Umbilical cord (tissue), 2 donors: ENCODE results near the gene TMEM266. TPM values are rescaled to one million over a fixed set of nuclear protein-coding genes. Genes with fewer than 3 reads are reported as not detected.

Source experiments
- DNase-seq: peaks from one replicate; pipeline ENCODE4 v3.0.0-alpha.2; 2015; ENCODE audit warnings: low spot score
- total RNA-seq: library from RNA; depleted of rRNA; stranded (reverse); fragments of >200 nt; gene quantifications from one replicate; pipeline ENCODE4 v1.2.3, GENCODE V29; 2014; ENCODE audit warnings: low replicate concordance; ENCODE audit not compliant: insufficient read depth

Gene TMEM266
- total RNA-seq, 1 donor from 2014 or later = 1.4 TPM

DNA sequence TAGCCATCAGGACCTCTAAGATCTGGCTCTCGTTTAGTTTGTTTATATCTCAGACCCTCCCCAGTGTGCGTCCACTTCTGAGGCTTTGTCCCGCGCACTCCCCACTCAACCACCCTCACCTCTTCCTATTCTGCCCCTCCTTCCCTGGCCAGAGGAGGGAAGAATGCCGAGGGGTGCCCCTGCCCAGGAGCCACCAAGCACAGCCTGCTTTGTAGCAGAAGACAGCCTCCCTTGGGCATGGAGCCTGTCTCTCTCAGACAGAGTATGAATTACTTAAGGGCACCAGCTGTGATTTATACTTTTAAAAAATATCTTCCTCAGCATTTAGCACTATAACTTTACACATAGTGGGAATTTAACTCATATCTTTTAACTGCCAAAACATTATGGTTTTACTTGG lies 6.0 kb downstream of the TMEM266 start:
- no peak for DNase-seq

DNA sequence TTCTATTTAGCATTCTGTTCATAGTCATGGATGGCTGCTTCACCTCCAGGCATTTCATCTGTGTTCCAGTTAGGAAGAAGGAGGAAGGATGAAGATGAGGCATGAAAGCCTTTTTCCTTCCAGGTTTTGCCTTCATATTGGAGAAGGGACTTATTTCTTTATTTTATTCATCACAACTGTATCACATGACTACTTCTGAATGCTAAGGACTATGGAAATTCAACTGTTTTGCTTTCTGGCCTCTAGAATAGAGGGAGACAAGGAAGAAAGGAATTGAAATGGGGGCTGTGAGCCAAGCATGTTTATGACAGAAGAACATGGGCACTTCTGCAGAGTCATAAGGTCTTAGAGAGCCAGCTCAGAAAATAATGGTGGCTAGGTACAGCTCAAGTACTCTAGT lies 10.4 kb downstream of the TMEM266 start:
- DNase-seq = no peak

DNA sequence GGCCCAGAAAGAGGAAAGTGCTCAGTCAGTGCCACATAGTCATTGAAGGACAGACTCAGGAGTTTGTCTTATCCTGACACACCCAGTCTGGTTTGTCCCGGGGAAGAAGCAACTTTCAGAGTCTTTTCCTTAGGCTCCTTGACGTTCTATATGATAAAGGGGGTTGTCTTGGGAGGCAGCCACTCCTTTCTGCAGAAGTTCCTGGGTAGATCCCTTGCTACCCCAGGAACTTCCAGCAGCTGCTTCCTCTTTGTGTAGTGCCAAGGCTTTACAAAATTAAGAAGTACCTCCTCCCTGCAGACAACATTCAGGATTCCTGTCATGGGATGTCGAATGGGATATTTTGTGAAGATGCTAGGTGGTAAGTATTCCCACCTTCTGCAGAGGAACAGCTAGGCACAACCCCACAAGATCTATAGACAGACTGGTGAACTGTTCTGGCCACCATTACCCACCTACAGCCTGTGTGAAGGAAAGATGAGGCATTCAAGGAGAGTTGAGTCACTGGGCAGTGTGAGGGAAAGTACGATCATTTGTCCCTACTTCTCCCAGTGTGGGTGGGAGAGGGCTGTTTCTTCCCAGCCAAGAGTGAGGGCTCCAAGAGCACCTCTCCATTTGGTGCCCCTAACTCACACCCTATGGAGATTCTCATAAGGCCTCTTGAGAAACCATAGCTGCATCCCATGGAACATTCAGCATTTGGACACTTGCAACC lies 11.3 kb downstream of the TMEM266 start:
- DNase-seq = no peak

DNA sequence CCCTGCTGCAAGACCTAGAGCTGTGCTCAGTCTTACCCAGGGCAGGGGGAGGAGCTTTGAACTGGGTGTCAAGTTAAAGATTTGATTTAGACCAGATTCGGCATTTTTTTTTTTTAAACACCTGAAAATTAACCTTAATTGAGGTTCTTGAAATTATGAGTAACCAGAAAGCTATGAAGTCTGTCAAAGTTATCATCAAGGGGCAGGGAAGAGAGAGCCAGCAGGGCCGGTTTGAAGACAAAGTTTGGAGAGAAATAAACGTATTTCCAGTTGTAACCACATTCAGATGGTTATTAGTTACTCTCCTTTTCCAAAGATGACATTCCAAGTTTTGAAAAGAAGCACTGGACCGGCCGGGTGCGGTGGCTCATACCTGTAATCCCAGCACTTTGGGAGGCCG lies 12.0 kb downstream of the TMEM266 start:
- DNase-seq = peak; percentile 66

DNA sequence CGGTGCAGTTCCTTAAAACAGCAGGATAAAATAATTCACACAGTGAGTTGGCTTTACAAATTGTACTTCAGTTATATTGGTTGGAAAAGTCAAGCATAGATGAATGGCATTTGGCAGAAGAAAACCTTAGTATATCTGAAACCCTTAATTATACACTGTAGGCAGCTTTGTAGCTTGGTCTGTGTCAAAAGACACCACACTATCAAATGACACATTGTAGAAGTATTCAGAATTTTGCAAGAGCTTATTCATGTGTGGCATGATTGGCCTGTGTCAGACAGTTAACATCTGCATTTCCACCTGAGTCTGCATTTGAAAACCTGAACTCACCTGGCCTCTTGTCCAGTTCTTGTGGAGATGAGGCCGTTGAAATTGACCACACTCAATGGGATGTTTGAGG lies 13.8 kb downstream of the TMEM266 start:
- no peak for DNase-seq

DNA sequence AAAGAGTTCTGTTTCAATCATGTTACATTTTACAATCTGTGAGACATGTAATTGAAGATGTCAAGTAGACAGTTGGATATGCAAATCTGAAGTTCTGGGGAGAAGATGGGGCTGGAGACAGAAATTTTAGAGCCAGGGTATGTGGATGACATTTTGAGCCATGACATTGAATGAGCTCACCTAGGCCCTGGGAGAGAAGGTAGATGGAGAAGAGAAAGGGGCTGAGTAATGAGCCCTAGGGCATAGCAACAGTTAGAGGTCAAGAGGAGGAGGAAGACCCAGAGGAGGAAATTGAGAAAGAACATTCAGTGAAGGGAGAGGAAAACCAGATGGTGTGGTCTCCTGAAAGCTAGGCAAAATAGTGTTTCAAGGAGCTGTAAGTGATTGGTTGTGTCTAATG lies 15.3 kb downstream of the TMEM266 start:
- no peak for DNase-seq

DNA sequence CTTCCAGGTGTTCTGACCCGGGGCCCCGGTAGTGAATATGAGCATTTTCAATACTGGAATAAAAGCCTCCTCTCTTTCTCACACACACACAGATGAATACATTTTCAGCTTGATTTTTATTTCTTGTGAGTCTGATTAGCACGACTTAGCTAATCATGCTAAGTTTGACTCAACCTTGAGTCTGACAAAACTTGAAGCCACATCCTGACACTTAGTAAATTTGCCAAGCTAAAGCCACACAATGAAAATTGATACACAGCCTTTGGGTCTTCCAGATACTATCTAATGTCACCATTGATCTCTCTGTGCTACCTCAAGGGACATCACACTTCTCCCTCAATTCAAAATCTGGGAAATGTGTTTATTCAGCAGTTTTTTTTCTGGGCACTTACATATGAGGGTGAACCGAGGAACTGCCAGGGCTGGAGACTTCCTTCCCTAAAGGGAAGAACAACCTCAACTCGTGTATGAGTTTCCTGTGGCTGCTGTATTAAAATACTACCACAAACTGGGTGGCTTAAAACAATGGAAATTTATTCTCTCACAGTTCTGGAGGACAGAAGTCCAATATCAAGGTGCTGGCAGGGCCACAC lies 18.6 kb downstream of the TMEM266 start:
- no peak for DNase-seq

DNA sequence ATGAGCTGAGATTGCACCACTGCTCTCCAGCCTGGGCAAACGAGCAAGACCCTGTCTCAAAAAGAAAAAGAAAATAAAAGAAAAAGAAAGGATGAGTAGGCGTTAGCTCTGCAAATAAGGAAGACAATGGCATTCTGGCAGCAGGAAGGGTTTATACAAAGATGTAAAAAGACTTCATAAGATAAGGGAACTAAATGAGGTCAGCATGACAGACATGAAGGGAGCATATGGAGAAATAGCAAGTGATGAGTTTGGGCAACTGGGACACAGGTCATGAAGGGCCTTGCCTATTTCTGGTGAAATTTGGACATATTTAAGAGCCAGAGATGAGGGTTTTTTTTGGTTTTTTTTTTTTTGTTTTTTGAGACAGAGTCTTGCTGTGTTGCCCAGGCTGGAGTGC lies 24.5 kb downstream of the TMEM266 start:
- DNase-seq = no peak

DNA sequence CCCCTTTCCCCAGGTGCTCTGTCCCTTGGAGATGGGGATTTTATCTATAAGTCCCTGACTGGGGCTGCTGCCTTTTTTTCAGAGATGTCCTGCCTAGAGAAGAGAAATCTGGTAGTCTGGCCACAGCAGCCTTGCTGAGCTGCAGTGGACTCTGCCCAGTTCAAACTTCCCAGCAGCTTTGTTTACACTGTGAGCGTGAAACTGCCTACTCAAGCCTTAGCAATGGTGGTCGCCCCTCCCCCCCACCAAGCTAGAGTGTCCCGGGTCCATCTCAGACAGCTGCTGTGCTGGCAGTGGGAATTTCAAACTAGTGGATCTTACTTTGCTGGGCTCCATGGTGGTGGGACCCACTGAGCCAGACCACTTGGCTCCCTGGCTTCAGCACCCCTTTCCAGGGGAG lies 38.9 kb downstream of the TMEM266 start:
- no peak for DNase-seq

DNA sequence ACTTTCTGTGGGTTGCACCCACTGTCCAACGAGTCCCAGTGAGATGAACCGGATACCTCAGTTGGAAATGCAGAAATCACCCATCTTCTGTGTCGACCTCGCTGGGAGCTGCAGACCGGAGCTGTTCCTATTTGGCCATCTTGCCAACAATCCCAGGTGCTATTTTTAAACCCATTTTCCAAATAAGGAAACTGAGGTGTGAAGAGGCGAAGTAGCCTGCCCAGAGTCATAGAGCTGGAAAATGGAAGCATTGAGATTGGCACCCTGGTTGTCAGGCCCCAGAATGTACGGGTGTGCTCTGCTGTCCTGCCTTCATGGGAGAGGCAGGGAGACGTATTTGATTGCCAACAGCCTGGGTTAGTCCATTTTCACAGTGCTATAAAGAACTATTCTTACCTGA lies 39.6 kb downstream of the TMEM266 start:
- DNase-seq = no peak

DNA sequence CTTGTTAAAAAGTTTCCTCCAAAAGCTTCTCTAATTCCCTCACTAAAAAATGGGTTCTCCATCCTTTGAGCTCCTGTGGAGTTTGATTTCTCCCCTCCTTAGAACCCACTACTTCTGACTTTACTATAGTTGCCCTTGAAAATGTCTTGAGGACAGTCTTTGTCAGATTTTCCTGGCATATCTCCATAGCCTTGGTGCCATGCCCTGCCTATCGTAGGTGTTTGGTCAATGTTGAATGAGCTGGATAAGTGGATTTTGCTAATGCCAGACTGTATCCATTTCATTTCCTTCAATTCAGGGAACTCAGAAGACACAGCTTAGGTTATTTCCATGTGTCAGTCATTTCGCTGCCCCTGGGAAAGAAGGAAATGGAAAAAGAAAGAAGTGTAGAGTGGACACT lies 40.6 kb downstream of the TMEM266 start:
- DNase-seq = no peak

DNA sequence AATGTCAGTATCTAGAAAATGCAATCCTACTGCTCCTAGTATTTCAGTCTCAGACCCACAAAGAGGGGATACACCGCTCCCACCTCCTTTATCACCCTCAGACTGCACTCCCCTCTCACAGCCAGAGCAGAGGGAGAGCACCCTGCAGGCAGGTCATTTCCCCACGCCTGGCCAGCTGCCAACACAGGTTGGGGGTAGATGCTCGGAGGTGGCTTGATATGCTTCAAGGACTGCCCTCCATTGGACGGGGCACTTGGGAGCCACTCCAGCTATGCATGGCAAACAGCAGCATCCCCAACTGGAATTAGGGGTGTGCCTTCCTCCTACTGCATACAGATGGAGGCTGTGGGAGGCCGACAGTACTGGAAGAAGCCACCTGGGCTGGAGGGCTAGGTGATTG lies 41.9 kb downstream of the TMEM266 start:
- no peak for DNase-seq

DNA sequence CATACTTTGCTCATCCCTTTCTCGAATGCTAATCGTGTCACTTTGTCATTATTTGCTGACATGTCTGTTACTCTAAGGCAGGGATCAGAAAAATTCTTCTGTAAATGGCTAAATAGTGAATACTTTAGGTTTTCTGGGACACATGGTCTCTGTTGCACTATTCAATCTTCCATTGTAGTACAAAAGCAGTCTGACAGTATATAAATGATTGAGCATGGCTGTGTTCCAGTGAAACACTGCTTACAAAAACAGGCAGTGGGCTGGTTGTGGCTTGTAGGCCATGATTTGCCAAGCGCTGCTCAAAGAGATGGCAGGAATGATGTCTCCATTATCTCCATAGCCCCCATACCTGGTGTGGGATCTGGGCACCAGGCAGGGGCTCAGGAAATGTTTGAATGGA lies 45.6 kb downstream of the TMEM266 start:
- DNase-seq = no peak

DNA sequence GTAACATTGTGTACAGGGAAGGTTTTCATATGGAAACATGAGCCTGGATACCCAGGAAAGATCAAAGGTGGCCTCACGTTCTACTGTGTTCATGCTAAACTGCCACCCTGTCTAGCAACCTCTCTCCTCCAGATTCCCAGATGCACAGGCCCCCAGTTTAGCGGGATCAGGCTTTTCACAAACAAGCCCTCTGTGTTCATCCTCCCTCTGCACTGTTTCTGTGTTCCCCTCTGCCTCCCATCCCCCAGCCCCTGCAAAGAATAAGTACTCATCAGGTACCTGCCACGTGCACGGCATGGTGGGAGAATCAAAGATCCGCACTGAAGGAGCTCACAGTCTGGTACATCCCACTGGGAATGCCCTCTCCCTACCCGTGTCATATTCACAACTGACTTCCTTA lies 46.1 kb downstream of the TMEM266 start:
- no peak for DNase-seq

DNA sequence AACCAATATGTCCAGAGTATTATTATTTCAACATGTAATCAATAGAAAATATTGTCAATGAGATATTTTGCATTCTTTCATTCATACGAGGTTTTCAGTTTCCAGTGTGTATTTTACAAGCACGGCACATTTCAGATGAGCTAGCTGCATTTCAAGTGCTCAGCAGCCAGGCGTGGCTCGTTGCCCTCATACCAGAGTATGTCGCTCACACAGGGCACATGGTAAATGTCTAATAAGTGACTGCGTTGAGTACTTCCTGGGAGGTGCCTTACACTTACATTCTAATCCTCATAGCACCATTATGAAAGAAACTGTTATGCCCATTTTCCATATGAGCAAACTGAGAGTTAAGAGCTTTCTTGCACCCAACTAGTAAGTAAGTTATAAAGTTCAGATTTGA lies 47.4 kb downstream of the TMEM266 start:
- no peak for DNase-seq

DNA sequence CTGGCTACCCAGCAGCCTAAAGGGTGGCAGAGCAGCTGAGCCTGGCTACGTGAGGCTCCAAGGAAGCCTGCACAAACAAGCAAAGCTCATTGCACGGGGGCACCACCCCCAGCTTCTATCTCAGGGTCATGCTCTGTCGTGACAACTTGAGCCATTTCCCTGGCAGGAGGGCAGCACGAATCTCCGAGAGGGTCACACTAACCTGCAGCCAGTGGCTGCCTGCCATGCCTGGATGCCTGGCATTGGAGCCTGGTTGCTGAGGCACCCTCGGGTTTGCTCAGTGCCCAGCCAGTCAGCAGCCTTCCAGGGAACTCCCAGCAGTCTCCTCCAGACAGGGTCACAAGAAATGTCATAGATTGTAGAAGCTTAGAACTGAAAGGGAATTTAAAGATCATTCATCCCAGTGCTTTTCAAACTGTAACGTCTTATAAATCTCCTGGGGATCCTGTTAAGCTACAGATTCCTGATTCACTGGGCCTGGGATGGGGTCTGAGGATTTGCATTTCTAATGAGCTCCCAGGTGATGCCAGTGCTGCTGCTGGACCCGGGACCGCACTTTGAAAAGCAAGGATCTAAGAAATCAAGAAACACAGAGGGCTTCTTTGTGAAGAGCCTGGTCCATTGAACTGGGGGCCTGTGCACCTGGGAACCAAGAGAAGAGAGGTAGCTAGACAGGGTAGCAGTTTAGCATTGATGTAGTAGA lies 48.4 kb downstream of the TMEM266 start:
- no peak for DNase-seq

DNA sequence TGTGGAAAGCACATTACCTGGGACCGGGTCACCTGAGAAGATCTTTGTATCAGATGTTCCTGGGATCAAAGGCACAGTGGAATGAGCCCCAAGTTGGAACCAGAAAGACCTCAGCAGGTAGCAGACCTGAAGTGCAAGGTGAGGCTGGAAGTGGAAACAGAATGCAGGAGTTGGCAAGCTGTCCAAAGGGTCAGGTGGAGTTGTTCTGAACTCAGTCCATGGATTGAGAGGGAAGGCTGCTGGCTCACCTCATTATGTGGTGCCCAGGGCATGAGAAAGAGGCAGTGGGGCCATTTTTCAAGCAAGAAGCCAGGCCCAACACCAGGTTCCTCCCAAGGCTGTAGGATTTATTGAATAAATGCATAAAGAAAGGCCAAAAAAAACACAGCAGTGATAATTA lies 49.3 kb downstream of the TMEM266 start:
- no peak for DNase-seq

DNA sequence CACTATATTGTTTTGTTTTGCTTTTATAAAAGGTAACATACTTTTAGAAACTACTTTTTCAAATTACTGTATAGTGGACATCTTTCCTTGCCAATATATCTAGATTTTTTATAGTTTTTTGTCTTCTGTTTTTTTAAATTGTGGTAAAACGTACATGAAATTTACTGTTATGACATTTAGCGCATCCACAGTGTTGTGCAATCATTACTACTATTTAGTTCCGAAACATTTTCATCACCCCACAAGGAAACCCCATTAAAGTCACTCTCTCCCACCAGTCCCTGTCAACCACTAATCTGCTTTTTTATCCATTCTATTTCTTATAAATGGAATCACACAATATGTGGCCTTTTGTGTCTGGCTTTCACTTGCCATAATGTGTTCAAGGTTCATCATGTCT lies 54.8 kb downstream of the TMEM266 start:
- DNase-seq = no peak

DNA sequence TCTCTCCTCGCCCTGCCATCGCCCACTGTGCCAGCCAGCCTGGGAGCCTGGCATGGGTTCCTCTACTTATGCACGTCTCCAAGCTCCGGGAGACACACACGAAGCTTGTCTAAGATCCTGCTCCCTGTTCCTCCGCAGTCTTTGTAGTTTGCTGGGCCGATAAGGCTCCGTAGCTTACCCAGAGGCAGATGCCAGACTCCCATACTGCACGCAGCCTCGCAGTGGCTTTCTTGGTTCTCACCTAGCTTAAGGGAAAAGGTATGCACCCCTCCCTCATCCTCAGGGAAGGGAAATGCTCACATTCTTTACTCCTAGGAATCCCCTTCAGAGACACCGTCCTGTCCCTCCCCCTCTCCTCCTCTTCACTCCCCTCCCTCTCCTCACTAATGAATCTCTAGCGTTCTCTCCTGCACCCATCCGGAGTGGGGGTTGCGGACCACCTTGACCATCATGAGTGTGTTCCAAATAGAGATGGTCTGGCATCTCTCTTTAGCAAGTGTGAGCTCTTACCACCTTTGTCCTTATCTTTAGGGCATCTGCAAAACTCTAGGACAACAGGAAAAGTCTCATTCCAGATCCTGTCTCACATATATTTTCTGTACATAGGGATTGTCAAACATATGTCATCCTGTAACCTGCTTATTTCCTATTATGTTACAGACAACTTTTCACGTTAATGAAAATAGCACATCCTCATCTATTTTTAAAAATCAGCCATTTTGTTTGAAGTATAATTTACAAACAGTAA lies 56.5 kb downstream of the TMEM266 start:
- DNase-seq = no peak

DNA sequence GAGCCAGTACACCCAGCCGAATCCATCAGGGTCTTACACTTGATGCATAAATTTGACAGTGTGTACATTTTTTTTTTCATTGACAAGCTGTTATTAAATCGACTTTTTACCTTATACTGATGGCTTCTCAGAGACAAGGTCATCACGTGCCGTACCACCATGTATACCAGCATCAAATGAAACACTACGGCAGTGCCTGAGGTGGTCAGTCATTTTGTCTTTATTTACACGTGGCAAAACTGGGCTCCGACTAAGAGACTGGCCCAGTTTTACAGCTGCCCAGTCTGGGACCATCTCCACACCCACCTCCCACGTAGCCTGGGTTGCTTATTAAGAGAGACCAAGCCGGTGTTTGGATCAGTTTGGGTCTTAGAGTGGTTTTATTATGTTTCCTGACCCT lies 57.4 kb downstream of the TMEM266 start:
- no peak for DNase-seq

DNA sequence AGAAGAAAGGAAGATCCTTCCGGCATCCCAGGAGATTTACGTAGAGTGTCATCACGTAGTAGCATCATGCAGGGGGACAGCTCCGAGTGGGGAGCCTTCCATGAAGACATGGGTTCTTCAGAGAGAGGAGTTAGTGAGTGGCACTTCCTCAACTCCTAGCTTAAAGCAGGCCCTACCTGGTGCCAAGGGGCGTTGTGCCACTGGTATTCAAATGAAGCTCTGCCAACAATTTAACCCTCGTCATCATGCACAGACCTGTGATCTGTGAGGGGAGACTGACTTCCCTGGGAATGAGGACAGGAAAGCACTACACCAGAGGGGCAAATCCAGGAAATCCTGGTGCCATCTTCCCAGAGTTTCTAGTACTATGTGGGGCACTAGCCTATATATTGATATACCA lies 59.0 kb downstream of the TMEM266 start:
- no peak for DNase-seq

DNA sequence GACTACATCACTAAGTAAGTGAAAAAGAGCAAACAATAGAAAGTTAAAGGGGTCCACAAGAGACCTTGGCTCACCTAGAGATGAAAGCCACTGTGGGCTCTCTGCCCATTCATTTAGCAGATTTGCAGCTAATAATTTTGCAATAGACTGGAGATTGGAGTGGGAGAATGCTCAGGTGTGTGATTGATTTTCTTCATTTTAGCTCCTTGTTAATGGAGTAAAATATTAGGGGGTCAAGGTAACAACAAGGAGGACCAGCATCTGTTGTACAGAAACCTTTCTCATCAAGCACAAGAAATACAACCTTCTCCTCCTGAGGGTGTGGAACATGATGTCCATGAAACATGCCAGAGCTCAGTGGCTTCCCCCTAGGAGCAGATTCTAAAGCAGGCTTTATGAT lies 63.2 kb downstream of the TMEM266 start:
- DNase-seq = no peak

DNA sequence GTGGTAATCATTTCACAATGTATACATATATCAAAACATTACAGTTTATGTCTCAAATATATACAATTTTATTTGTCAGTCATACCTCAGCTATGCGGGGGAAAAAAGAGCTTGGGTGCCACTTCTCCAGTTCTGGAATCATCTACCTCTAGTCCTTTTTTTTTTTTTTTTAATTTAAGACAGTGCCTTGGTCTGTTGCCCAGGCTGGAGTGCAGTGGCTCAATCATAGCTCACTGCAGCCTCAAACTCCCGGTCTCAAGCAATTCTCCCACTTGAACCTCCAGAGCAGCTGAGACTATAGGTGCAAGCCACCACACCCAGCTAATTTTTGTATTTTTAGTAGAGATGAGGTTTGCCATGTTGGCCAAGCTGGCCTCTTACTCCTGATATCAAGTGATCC lies 67.4 kb downstream of the TMEM266 start:
- DNase-seq = no peak
